Cardiac fibroblast (primary cell): ENCODE data around the gene PRKCA.
A peak's percentile ranks its signal among the peaks of the same experiment; 100 is the strongest.
"Not testable (repeated sequence)": the region's sequence is repeated elsewhere in the genome, so short reads cannot be mapped to it uniquely, and the experiment has no call there.

Source experiments
- DNase-seq, 2 donors: peaks; one replicate each; pipeline versions ENCODE4 v3.0.0 to v3.0.0-alpha.2; 2010; ENCODE audit warnings: low read depth in 2 of 2
- H3K4me3 ChIP-seq, 2 donors: replicated peaks in 1 of 2; 1 replicate in 1 of 2; 2 replicates in 1 of 2; pipeline ENCODE4 v1.5.1; 2011; ENCODE audit warnings: low read depth in 2 of 2, low read length in 2 of 2, mild to moderate bottlenecking in 2 of 2, moderate library complexity in 1 of 2
- TF ChIP-seq, protein P1 (sequence below): IDR thresholded peaks from one replicate; pipeline ENCODE4 v1.5.1; 2011; ENCODE audit warnings: low read depth, mild to moderate bottlenecking, low read length, inconsistent platforms

Gene PRKCA

DNA sequence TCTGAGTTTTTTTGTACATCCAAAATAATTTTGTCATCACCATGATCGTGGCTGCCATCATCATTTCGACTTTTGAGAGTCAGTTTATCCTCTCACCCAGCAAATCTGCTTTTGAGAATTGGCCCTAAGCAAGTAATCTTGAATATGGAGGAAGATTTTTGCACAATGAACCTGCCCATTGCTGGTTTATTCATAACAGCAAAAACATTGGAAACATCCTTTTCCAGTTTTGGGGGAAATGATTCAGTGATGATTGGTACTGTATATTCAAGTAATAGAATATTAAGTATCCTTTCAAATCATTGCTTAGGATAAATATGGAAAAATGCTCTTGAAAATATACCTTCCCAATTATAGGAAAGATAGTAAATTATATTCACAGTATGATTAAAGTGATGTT lies 53.1 kb downstream of the PRKCA start:
- DNase-seq: peak in 1 of 2 donors; percentile 26
- TF ChIP-seq, protein P1, sequence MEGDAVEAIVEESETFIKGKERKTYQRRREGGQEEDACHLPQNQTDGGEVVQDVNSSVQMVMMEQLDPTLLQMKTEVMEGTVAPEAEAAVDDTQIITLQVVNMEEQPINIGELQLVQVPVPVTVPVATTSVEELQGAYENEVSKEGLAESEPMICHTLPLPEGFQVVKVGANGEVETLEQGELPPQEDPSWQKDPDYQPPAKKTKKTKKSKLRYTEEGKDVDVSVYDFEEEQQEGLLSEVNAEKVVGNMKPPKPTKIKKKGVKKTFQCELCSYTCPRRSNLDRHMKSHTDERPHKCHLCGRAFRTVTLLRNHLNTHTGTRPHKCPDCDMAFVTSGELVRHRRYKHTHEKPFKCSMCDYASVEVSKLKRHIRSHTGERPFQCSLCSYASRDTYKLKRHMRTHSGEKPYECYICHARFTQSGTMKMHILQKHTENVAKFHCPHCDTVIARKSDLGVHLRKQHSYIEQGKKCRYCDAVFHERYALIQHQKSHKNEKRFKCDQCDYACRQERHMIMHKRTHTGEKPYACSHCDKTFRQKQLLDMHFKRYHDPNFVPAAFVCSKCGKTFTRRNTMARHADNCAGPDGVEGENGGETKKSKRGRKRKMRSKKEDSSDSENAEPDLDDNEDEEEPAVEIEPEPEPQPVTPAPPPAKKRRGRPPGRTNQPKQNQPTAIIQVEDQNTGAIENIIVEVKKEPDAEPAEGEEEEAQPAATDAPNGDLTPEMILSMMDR: no peak
- no peak overlapping the region for H3K4me3 ChIP-seq

DNA sequence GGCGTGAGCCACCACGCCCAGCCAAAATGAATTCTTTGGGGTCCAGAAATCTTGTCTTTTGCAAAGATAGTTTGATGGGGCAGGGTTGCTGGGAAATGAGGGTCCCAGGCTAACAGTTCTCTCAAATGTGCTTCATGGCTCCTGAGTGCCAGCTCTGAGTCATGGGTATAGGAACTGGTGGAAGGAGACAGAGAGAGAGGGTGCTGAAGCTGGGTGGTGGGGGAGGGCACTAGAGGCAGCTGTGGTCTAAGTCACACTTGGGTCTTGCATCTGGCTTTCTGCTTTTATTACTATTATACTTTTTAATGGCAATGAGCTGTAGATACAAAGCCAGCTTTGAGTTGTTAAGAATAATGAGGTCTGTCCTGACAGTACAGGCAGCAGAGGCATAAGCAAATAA lies 54.6 kb downstream of the PRKCA start:
- no peak overlapping the region for H3K4me3 ChIP-seq
- DNase-seq: peak in 1 of 2 donors; percentile 40
- TF ChIP-seq, protein P1: no peak

DNA sequence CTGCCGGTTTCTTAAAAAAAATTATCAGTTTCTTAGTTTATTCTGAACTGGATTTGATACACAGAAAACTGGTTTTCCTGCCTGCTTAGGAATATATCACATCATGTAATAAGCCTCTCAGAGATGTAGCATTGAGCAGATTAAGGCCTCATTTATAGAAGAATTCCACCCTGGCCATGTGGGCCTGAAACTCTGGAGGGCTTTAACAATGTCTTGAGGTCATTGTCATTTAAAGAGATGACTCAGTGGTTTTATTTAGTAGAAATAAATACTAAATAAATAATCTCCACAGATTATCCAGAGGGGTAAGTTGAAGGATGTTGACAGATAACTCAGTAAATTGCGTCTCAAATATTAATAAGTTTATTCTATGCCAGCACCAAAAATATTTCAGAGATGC lies 56.9 kb downstream of the PRKCA start:
- no peak for DNase-seq
- H3K4me3 ChIP-seq: no peak overlapping the region
- TF ChIP-seq, protein P1: no peak

DNA sequence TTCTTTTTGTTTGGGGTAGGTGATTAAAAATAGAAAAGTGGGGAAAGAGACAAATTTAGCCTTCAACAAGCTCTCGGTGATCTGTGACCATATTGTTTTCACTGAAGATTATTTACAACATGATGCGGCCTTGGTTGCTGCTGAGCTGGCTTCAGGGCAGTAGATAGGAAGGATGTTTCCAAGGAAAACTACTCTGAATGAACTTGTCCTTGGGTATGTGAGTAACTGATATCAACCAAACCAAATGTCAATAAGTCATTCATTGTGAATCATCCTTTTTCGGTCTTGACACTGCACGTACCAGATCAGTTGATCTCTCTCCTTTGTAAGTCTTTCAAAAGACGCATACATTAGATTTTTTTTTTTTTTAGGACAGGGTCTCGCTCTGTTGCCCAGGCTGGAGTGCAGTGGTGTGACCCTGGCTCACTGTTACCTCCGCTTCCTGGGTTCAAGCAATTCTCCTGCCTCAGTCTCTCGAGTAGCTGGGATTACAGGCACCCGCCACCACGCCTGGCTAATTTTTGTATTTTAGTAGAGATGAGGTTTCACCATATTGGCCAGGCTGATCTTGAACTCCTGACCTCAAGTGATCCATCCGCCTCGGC lies 58.6 kb downstream of the PRKCA start:
- DNase-seq, H3K4me3 ChIP-seq: not testable (repeated sequence)

DNA sequence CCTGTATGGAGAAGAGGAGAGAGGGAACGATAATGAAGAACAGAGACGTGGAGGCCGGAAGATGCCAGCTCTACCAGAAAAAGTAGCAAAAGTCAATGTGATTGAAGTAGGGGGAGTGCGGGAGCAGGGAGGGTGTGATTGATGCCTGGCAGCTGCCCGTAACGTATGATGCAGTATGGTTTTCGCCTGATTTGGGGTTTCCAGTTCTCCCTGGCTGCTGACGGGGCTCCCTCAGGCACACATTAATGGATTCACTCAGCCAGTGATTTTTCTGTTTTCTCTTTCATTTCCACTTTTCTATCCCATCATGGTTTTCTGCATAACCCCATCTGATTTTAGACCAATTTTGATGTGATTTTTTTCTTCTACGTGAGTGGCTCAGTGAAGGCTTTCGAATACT lies 62.1 kb downstream of the PRKCA start:
- H3K4me3 ChIP-seq: no peak overlapping the region
- no peak for DNase-seq
- TF ChIP-seq, protein P1: no peak

DNA sequence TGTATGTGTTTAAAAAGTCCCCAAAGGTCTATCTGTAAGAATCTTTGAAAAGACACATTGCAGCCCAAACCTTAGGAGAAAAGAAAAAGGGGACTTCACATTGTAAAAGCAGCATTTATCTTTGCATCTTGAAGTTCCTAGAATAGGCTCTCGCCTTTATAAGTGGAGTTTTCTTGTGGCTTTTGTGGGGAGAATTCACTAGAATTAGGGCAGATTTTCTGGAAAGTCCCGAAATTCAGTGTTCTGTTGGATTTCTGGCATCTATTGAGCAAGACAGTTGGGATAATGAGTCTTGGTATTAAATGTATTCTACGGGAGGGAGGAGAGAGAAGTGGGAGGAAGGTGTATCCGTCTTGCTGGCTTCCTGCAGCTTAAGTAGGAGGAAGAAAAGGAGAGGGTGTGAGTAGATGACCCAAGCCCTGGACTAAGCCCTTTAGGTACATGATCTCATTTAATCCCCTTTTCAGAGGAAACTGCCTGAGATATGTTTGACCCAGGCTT lies 62.6 kb downstream of the PRKCA start:
- no peak overlapping the region for H3K4me3 ChIP-seq
- DNase-seq: no peak
- TF ChIP-seq, protein P1: no peak

DNA sequence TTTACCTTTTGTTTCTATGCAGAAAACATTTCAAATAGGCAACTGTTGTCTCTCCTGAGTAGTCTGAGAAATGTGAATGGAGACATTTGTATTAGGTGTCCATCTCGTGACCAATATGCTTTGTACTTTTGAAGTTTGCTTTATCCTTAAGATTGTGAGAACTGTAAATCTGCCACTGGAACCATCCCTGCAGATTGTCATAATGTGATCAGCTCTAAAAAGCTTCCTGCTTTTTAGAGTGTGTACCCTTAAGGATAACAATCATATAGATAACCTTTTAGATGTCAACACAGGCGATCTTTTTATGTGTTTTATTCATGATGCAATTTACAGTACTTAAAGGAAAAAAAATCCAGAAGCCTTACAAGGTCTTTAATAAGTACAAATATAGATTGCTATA lies 63.5 kb downstream of the PRKCA start:
- no peak for DNase-seq
- no peak overlapping the region for H3K4me3 ChIP-seq
- TF ChIP-seq, protein P1: no peak
